ENCODE measurements around the gene FHDC1.

FHDC1 gene

DNA sequence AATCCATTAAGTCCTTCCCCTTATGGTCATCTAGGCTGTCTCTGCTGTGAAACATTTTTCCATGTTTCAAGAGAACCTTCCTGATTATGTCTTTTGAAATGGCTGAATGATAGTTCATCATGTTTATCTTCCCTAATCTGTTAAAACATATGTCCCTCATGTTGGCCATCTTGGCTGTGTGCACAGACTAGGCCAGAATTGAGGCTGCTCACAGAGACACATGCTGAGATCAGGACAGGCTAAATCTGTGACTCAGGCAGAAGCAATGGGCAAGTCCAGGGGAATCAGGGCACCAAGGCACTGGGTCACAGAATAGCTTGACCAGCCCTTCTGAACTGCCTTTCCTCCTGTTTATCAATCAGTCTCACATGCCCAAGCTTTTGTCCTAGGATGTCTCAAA lies 78.3 kb downstream of the FHDC1 start:
- no peak for DNase-seq

GRCh38 chr4:153016592-153016991 lies 80.5 kb downstream of the FHDC1 start:
- no peak for DNase-seq

DNA sequence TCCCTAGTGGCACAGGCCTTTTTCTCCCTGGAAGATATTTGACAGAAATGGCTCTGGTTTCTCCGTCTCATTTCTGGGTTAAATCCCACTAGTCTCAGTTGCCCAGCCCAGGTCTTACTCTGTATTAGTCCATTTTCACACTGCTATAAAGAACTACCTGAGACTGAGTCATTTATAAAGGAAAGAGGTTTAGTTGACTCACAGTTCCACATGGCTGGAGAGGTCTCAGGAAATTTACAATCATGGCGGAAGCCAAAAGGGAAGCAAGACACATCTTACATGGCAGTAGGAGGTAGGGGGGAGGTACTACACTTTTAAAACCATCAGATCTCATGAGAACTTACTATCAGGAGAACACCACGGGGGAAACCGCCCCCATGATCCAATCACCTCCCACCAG lies 81.9 kb downstream of the FHDC1 start:
- no peak for DNase-seq

GRCh38 chr4:153018684-153019083 lies 82.6 kb downstream of the FHDC1 start:
- DNase-seq = no peak

- no peak for DNase-seq
Measured at GRCh38 chr4:153019906-153020305, 83.8 kb downstream of the FHDC1 start.

DNA sequence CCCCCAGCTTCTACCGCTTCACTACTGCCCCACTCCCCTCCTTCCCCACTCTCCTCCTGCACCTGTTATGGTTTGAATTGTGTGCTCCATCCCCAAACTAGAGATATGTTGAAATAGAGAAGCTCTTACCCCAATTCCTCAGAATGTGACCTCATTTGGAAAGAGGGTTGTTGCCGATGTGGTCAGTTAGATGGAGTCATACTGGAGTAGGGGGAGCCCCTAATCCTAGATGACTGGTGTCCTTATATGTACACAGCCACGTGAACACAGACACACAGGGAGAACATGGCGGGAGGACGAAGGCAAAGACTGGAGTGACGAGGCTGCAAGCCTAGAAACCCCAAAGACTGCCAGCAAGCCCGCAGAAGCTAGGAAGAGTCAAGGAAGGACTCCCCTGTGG lies 84.3 kb downstream of the FHDC1 start:
- DNase-seq = no peak

DNA sequence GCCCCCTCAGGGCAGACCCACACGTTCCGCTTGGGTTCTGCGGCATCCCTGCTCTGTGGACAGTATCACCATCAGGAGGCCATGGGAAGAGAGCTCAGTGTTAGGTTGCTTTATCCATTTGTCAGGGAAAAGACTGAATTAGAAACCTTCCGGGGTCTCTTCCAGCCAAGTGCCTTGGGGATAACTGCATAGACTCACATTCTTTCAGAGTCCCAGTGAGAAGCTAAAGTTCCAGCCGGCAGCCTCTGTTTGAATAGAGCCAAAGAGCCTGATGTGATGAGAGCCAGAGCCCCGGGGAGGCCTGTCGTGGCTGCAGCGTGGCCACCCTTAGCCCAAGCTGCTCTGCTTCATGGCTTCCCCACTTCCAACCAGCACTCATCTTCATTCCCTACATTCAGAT lies 85.2 kb downstream of the FHDC1 start:
- DNase-seq = no peak

DNA sequence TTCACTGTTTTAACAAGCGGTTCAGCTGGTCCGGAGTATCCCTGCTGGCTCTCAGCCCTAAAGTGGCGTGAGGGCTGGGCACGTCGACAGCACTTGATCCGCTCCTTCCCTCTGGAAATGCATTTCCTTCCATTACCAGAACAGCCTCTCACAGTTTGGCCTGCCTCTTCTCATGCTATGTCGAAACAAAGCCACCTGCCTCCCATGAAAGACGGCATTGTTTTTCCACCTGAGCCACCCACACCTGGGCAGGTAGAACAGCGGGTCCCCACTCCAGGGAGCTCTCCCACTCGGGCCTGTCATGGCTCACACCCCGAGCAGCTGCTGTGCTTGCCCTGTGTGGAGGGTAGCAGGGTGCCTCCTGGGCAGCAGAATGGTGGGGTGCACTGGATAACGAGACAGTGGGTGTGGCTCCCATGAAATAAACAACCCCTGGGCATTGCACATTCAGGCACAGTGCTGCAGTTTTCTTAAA lies 86.2 kb downstream of the FHDC1 start:
- DNase-seq = no peak

DNA sequence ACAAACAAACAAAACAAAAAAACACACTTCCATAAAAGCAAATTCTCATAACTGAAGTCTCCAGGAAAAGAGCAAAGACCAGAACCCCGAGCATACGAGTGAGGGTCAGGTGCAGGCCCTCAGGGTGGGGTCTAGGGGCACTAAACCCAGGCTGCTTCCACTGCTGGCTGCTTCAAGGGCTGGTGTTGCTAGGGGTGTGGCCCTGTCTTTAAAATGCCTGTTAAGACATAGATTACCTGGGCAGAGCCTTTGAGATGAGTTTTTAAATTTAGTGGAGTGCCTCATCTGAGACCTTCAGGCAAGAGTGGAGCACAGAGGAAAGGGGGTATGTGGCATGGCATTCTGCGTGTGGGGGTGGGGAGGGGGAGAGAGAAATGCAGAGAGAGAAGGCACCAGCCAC lies 87.0 kb downstream of the FHDC1 start:
- no peak for DNase-seq

GRCh38 chr4:153023692-153024394 lies 87.7 kb downstream of the FHDC1 start:
- no peak for DNase-seq

GRCh38 chr4:153024466-153024865 lies 88.3 kb downstream of the FHDC1 start:
- no peak for DNase-seq

DNA sequence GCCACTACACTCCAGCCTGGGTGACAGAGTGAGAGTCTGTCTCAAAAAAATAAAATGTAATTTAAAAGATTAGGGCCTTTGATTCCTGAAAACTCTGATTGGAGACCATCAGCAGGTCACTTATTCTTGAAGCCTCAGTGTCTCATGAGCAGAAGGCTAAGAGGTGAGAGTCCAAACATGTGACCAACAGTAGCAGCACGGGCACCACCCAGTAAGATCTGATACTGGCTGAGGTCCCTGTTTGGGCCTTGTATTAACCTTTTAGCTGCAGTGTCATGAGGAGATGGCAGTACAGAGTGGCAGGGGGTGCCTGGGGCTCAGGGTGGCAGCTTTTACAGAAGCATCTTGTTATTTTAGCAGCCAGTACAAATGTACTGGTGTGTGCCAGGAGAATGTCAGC lies 89.3 kb downstream of the FHDC1 start:
- DNase-seq = no peak

GRCh38 chr4:153026591-153027346 lies 90.6 kb downstream of the FHDC1 start:
- no peak for DNase-seq

- no peak for DNase-seq
Measured at GRCh38 chr4:153027866-153028265, 91.7 kb downstream of the FHDC1 start.

GRCh38 chr4:153028535-153028934 lies 92.4 kb downstream of the FHDC1 start:
- no peak for DNase-seq

All from midbrain (tissue), 1 donor.